HepG2 (cell line): ENCODE data around the gene CTU1. TPM values are rescaled to one million over a fixed set of nuclear protein-coding genes. Genes with fewer than 3 reads are reported as not detected.

ENCODE experiments used
- ATAC-seq: fragments of 200-7000 bp; cut with Tn5 transposase; 3 replicates; pipeline ENCODE4 v1.9.1; 2020; ENCODE audit warnings: mild to moderate bottlenecking, moderate library complexity
- BruUV-seq: library from RNA; stranded (reverse); fragments of 400-500 nt; replicated peaks from 2 replicates; lab custom pipeline; 2021; lab: Mats Ljungman, UMichigan
- CTCF ChIA-PET: fragments of 300-600 bp; formaldehyde crosslinking; extraction: SDS; loops from one replicate; lab custom pipeline; 2021; ENCODE audit warnings: low total read pairs, inconsistent platforms, low intra/inter-chr PET ratio; lab: Yijun Ruan, JAX
- POLR2A ChIA-PET: fragments of 350-600 bp; sonication (Branson Sonifier 250); formaldehyde crosslinking; loops from one replicate; lab custom pipeline; 2020; ENCODE audit warnings: antibody characterized with exemption, inconsistent platforms; lab: Yijun Ruan, JAX
- DNase-seq: peaks from one replicate; pipeline ENCODE4 v3.0.0-alpha.2; 2015; ENCODE audit warnings: low spot score
- FAIRE-seq: peaks from 3 replicates; lab custom pipeline; 2011; peaks lifted over from hg19 to GRCh38; lab: Jason Lieb, UNC
- H2AFZ ChIP-seq: one replicate; pipeline ENCODE4 v1.6.1; 2011; ENCODE audit warnings: low read length, inconsistent platforms
- H3K27ac ChIP-seq: fragments of 300-600 bp; 3 replicates; pipeline ENCODE4 v1.8.0; 2011; ENCODE audit warnings: mixed run types, mild to moderate bottlenecking, mixed read lengths, low read length, inconsistent platforms; ENCODE audit not compliant: insufficient read depth; ENCODE audit errors: extremely low read length
- H3K27me3 ChIP-seq, 2 experiments: fragments of 200-600 bp in 1 of 2; 2 replicates in 1 of 2; 3 replicates in 1 of 2; pipeline versions ENCODE4 v1.6.0 to v1.8.0; 2011; ENCODE audit warnings: low read length in 2 of 2, mild to moderate bottlenecking in 2 of 2, moderate library complexity in 2 of 2, inconsistent platforms in 1 of 2; ENCODE audit not compliant: insufficient read depth in 2 of 2, control insufficient read depth in 1 of 2
- H3K36me3 ChIP-seq, 2 experiments: fragments of 200-600 bp in 1 of 2; replicated peaks in 1 of 2; 2 replicates in 1 of 2; 3 replicates in 1 of 2; pipeline versions ENCODE4 v1.5.1 to v1.8.0; 2011; ENCODE audit warnings: low read length in 2 of 2, inconsistent platforms in 1 of 2; ENCODE audit not compliant: insufficient read depth in 2 of 2, control insufficient read depth in 1 of 2
- H3K4me1 ChIP-seq: 2 replicates; pipeline ENCODE4 v1.5.1; 2012; ENCODE audit warnings: low read length, inconsistent platforms; ENCODE audit not compliant: insufficient read depth
- H3K4me2 ChIP-seq: 2 replicates; pipeline ENCODE4 v1.6.0; 2011; ENCODE audit warnings: low read depth, low read length, inconsistent platforms
- H3K4me3 ChIP-seq, 3 experiments: fragments of 200-600 bp in 1 of 3; sonication (generic), shearing (Covaris generic) in 1 of 3; replicated peaks in 1 of 3; 2 replicates each; pipeline ENCODE4 v1.5.1; 2011 to 2016; ENCODE audit warnings: low read length in 3 of 3, inconsistent platforms in 2 of 3, low read depth in 2 of 3, mild to moderate bottlenecking in 2 of 3, control low read depth in 1 of 3, mixed read lengths in 1 of 3; ENCODE audit not compliant: insufficient read depth in 1 of 3
- H3K79me2 ChIP-seq: one replicate; pipeline ENCODE4 v1.6.1; 2011; ENCODE audit warnings: low read length, inconsistent platforms; ENCODE audit not compliant: insufficient read depth
- H3K9ac ChIP-seq: 2 replicates; pipeline ENCODE4 v1.6.0; 2011; ENCODE audit warnings: mild to moderate bottlenecking, low read depth, low read length, inconsistent platforms; ENCODE audit not compliant: insufficient read depth
- H3K9me3 ChIP-seq: 2 replicates; pipeline ENCODE4 v1.5.1; 2012; ENCODE audit warnings: mild to moderate bottlenecking, low read length
- H4K20me1 ChIP-seq: 2 replicates; pipeline ENCODE4 v1.6.0; 2011; ENCODE audit warnings: inconsistent platforms, mild to moderate bottlenecking, low read length, moderate library complexity; ENCODE audit not compliant: insufficient read depth
- CAMTA2 ChIP-seq: sonication (generic); formaldehyde crosslinking; IDR thresholded peaks from 2 replicates; pipeline ENCODE4 v1.4.0; 2020; ENCODE audit warnings: mild to moderate bottlenecking, missing genetic modification reagents, borderline replicate concordance
- GATA4 ChIP-seq: sonication (generic); IDR thresholded peaks from 2 replicates; pipeline ENCODE4 v1.6.1; 2016; ENCODE audit warnings: antibody characterized with exemption, low read depth, borderline replicate concordance
- MNT ChIP-seq: fragments of 450-650 bp; IDR thresholded peaks from 2 replicates; pipeline ENCODE4 v1.6.1; 2016
- NKX3-1 ChIP-seq: sonication (generic); formaldehyde crosslinking; IDR thresholded peaks from 2 replicates; pipeline ENCODE4 v1.5.0; 2020; ENCODE audit warnings: missing genetic modification reagents
- SIN3A ChIP-seq: IDR thresholded peaks from 2 replicates; pipeline ENCODE4 v1.6.1; 2011; ENCODE audit warnings: low read depth, mild to moderate bottlenecking, control low read depth, low read length, borderline replicate concordance
- SOX13 ChIP-seq, 3 experiments: fragments of 450-650 bp in 1 of 3; sonication (generic) in 1 of 3; formaldehyde crosslinking in 1 of 3; IDR thresholded peaks in 2 of 3; conservative IDR thresholded peaks in 1 of 3; 2 replicates each; pipeline versions ENCODE4 v1.5.0 to v1.6.1; 2016 to 2020; ENCODE audit warnings: antibody characterized with exemption in 1 of 3, mild to moderate bottlenecking in 1 of 3, missing compliant biosample characterization in 1 of 3, missing genetic modification reagents in 1 of 3, moderate library complexity in 1 of 3
- TBX3 ChIP-seq: fragments of 450-650 bp; IDR thresholded peaks from 2 replicates; pipeline ENCODE4 v1.6.1; 2017; ENCODE audit warnings: antibody characterized with exemption, mild to moderate bottlenecking, inconsistent platforms, borderline replicate concordance
- ZBTB49 ChIP-seq: sonication (generic); formaldehyde crosslinking; IDR thresholded peaks from 2 replicates; pipeline ENCODE4 v1.4.0; 2020; ENCODE audit warnings: missing genetic modification reagents, borderline replicate concordance
- ZNF616 ChIP-seq: sonication (generic); formaldehyde crosslinking; IDR thresholded peaks from 2 replicates; pipeline ENCODE4 v1.5.0; 2020; ENCODE audit warnings: low read depth, mild to moderate bottlenecking, missing genetic modification reagents
- ZNF740 ChIP-seq: sonication (generic); formaldehyde crosslinking; IDR thresholded peaks from 2 replicates; pipeline ENCODE4 v1.4.0; 2020; ENCODE audit warnings: missing genetic modification reagents
- ZNF747 ChIP-seq: sonication (generic); formaldehyde crosslinking; IDR thresholded peaks from 2 replicates; pipeline ENCODE4 v1.8.1; 2023; ENCODE audit warnings: missing genetic modification reagents, mild to moderate bottlenecking, borderline replicate concordance
- WGBS: methylation state at CpG from one replicate; pipeline ENCODE4 v1.1.6; 2017; ENCODE audit warnings: low lambda C conversion rate; 5-methylcytosine and 5-hydroxymethylcytosine counted together
- in situ Hi-C: cut with HindIII; loops from 2 replicates; pipeline ENCODE4 v1.10.0; 2017; ENCODE audit warnings: low pct_unique_long_range_greater_than_20kb; ENCODE audit not compliant: extremely low pct_ligation_motif_present
- intact Hi-C: fragments of 100-400 bp; cut with micrococcal nuclease; formaldehyde crosslinking; loops from one replicate; pipeline ENCODE4 v1.10.0; 2022; ENCODE audit not compliant: unreplicated experiment
- polyA plus RNA-seq, 8 experiments: library from polyadenylated mRNA; depleted of rRNA in 3 of 8; stranded (reverse) in 7 of 8; unstranded in 1 of 8; fragments of >200 nt; fragmentation: Illumina TruSeq in 4 of 8; extraction: Trizol in 4 of 8; gene quantifications; 2 replicates each; pipeline versions ENCODE4 v1.2.1 to v1.2.3, GENCODE V29; 2011 to 2016; ENCODE audit warnings: low read depth in 4 of 8, missing spikeins in 1 of 8, mixed read lengths in 1 of 8; ENCODE audit not compliant: insufficient read depth in 1 of 8
- total RNA-seq, 5 experiments: library from RNA; depleted of rRNA; stranded (reverse); fragments of >200 nt; fragmentation: Illumina TruSeq; extraction: Trizol; gene quantifications; 2 replicates each; pipeline ENCODE4 v1.2.3, GENCODE V29; 2016; ENCODE audit warnings: low read depth in 1 of 5
- TF ChIP-seq, protein P1 (sequence below): sonication (generic); formaldehyde crosslinking; IDR thresholded peaks from 2 replicates; pipeline ENCODE4 v1.4.0; 2020; ENCODE audit warnings: low read depth, mild to moderate bottlenecking, missing genetic modification reagents

Gene CTU1
- total and polyA plus RNA-seq, 2 of the 13 experiments (the other 11 are each of a cell fraction or from before 2014, with no cell fraction given), result 1.9 to 2.9 TPM

GRCh38 chr19:51147663-51148062, 39.5 kb upstream of the CTU1 start (continued):
- no peak for TF ChIP-seq ZBTB49
- no peak for TF ChIP-seq TBX3
- TF ChIP-seq, all 625 proteins: peak for 0

DNA sequence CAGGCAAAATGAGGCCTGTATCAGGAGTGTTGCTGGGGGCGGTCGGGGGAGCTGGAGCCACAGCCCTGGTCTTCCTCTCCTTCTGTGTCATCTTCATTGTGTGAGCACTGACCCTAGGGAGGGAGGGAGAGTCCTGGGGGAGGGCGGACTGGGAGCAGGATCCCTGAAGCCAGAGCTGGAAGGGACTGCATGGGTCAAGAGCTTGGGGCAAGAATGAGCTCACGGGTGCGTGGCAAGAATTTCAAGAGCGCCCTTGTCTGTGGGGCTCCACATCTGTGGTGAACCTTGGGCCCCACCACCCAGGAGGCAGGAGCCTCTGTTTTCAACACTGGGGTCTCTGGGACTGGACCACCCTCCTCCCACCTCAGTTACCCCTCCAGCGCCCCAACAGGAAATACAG, 38.5 kb upstream of the CTU1 start:
- in situ Hi-C loops (no loop called here), intact Hi-C loops (no loop called here)
- DNase-seq, result no peak
- no peak overlapping the region for H3K4me3 ChIP-seq
- H3K9me3 ChIP-seq, result no peaks in the 10 kb centered on the region
- H3K4me1 ChIP-seq, result no peaks in the 10 kb centered on the region
- no peaks in the 10 kb centered on the region for H3K79me2 ChIP-seq
- ATAC-seq, result no peak
- WGBS, result no CpG with 5 or more reads among the region's 7 CpGs
- POLR2A ChIA-PET, result no interaction called here
- H3K27me3 ChIP-seq, result peaks cover 3 to 30% of the 10 kb centered on the region in 2 experiments; a peak in 4 of 5 replicates
- H4K20me1 ChIP-seq, result no peaks in the 10 kb centered on the region
- H3K27ac ChIP-seq, result no peak overlapping the region
- H2AFZ ChIP-seq, result no peak overlapping the region
- no peak overlapping the region for H3K4me2 ChIP-seq
- H3K9ac ChIP-seq, result no peak overlapping the region
- H3K36me3 ChIP-seq, result no peaks in the 10 kb centered on the region
- CTCF ChIA-PET, result no interaction called here
- FAIRE-seq, result no peak
- BruUV-seq, result no TSS peak
- TF ChIP-seq, protein P1, sequence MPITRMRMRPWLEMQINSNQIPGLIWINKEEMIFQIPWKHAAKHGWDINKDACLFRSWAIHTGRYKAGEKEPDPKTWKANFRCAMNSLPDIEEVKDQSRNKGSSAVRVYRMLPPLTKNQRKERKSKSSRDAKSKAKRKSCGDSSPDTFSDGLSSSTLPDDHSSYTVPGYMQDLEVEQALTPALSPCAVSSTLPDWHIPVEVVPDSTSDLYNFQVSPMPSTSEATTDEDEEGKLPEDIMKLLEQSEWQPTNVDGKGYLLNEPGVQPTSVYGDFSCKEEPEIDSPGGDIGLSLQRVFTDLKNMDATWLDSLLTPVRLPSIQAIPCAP, result no peak
- TF ChIP-seq SOX13 (IDR thresholded peaks at IDR 0.05) (no peak), SOX13 (CRISPR knock-in tag; conservative IDR thresholded peaks at IDR 0.05 in 1 of 2, IDR thresholded peaks at IDR 0.05 in 1 of 2) (no peak), ZNF740 (no peak), MNT (no peak), GATA4 (no peak), ZNF616 (CRISPR knock-in tag) (no peak), CAMTA2 (no peak), SIN3A (no peak), ZNF747 (CRISPR knock-in tag) (no peak), NKX3-1 (CRISPR knock-in tag) (no peak)
